Activated CD4-positive, alpha-beta T cell treated with anti-CD3 and anti-CD28 coated beads for 48 hours (primary cell): ENCODE measurements around the gene MYOC.
"Not testable (repeated sequence)": the region's sequence is repeated elsewhere in the genome, so short reads cannot be mapped to it uniquely, and the experiment has no call there.

ENCODE experiments used
- DNase-seq: peaks from one replicate; pipeline ENCODE4 v3.0.0-alpha.2; 2020

Gene MYOC

DNA sequence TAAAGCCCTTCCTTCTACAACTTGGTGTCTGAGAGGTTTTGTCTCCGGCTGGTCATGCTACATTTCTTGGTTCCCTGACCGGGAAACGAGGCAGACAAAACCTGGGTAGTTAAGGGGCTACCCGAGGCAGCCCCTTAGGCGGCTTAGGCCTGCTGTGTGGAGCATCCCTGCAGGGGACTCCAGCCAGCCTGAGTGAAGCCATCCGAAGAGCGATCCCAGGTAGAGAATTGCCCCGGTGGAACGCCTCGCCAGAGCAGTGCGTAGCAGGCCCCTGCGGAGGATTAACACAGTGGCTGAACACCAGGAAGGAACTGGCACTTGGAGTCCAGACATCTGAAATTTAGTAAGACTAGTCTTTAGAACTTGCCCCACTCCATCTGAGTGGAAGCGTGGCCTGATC is 51.6 kb downstream of the MYOC start:
- no peak for DNase-seq

DNA sequence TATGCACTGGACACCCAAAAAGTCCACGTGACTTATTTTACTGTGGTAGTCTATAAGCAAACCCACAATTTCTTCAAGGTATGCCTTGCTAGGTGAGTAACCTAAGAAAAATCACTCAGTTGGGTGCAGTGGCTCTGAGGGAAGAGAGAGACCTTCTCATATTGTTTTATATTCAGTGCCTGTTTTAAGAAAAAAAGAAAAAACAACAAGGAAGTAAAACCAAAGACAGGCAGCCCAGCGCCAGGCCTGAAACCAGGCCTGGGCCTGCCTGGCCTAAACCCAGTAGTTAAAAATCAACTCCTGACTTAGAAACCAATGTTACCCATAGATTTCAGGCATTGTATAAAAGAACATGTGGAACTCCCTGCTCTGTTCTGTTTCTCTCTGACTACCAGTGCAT is 52.2 kb downstream of the MYOC start:
- not testable (repeated sequence) for DNase-seq

DNA sequence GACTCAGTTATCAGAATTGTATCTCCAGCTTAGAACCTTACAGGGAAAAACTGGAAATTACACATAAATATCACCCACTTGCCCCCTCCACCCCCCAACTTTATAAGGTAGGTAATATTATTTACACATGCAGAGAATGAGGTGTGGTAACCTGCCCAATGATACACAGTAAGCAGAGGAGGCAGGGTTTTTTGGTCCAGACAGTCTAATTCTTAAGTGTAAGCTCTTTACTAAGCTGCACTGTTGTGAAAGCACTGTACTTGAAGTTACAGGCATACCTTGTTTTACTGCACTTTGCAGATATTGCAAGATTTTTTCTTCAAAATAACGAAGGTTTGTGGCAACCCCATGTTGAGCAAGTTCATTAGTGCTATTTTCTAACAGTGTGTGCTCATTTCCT is 55.3 kb downstream of the MYOC start:
- DNase-seq: no peak

DNA sequence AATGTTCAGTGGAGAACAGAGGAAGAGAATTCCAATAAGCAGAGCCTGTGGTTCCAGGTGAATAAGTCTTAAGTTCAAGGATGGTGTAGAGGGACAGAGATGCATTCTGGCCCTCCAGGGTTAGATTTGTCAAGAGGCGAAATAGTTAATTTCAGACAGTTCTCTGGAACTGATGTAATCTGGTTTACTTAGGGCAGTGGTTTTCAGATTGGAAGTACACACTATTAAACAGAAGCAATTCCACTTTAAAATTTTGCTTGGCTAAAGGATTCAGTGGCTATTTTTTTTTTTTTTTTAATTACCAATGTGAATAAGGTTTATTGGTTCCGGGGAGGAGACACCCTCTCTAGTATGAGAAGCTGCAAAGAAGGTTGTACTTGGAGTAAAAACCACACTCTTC is 55.8 kb downstream of the MYOC start:
- DNase-seq: no peak

DNA sequence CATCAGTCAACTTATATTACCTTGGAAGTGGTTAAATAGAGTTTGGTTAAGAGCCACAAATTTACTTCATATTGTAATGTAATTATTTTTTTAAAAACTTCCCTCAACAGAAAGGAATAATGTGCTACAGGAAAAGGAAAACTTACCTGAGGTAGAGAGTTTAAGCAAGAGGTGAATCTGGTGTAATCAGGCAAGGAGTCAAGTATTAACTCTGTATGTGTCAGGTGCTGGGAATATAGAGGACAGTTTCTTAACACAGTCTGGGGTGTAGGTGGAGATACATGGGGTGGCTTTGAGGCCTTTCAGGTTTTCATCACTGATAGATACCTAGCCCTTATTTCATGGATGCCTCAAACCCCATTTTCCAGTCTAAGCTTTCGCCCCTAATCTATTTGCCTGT is 56.4 kb downstream of the MYOC start:
- no peak for DNase-seq

DNA sequence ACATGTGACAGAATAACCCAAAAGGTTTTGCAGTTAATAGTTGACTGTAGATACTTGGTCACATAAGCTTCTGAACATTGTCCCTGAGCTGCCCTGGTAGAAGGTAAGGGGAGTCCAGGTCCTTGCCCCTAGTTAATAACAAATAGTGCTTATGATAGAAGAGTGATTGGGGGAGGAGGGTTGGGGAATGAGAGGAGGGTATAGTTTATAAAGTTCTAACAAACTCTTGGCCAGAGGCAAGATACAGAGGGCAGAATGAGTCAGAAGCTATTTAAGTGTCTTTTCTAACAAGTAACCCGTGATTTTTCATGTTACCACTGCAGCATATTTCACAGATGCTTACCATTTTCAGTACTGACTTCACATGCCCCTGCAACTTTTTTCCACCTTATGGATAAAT is 57.2 kb downstream of the MYOC start:
- no peak for DNase-seq

DNA sequence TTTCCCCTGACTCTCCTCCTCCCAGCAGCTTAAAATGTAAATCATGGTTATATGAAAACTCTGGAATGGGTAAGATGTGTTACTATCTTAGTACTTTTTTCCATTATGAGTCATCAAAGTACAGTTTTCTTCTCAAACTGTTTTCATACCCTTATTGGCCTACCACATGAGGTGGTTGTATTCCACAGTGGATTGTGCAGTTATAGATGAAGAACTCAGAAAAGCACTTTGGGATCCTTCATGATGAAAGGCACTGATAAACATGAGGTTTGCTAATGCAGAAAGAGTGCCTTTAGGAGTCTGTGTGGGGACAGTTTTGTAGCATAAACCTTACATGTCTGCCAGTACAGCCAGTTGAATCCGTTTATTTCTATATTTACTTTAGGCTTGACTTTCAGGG is 62.5 kb downstream of the MYOC start:
- no peak for DNase-seq

DNA sequence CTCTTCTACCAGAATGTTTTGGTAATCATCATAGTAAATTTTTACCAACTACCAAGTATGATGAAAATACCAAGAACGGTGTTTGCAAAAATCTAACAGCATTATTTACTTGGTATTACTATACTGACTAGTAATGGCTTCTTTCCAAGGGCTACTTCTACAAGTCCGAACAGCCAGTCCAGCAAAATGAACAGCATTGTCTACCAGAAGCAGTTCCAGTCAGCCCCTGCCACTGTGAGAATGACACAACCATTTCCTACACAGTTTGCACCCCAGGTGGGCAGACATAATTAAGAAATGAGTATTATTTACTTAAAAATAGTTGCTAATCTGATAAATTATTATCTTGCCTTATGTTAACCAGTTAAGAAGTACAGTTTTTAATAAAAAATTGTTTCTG is 64.3 kb downstream of the MYOC start:
- DNase-seq: no peak

DNA sequence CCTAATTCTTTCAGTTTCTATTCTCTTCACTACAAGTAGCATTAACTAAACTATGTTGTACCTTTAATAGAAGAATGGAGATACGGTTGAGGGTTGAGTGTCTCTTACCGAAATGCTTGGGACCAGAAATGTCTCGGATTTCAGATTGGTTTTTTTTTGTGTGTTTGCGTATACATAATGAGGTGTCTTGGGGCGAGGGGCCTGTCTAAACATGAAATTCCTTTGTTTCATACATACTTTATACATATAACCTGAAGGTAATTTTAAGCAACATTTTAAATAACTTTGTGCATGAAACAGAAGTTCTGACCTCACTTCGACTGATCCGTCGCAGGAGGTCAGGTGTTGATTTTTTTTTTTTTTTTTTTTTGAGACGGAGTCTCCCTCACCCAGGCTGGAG is 66.8 kb downstream of the MYOC start:
- DNase-seq: no peak
